UCSD-AML1 (cell line): ENCODE measurements around the gene FOXJ1.

Experiments used
- DNase-seq: peaks from one replicate; lab custom pipeline; 2025; ENCODE audit not compliant: unreplicated experiment; lab: John Stamatoyannopoulos, UW

The FOXJ1 gene

DNA sequence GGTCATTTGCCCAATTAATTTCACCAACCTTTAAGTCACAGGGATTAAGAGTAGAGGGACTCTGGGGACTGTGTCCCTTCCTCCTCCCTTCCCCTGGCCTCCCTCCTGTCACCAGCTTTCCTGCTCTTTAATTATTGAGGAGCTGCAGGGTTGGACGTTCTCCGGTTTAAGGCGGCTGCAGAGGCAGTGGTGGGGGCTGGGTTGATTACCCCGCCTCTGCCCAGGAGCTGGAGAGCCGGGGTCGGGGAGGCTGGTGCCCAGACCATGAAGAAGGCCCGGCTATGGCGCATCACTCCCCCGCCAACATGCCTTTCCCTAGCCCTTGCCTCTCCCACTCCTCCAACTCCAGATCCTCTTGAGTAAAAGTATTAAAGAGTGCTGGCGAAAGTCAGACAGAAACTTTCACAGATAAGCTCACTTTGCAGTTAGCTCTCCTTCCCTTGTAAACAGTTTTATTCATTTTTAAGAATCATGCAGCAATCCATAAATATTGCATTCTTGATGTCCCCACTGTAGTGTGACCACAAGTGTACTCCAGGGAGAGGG is 1.1 kb upstream of the FOXJ1 start:
- DNase-seq, result no peak

DNA sequence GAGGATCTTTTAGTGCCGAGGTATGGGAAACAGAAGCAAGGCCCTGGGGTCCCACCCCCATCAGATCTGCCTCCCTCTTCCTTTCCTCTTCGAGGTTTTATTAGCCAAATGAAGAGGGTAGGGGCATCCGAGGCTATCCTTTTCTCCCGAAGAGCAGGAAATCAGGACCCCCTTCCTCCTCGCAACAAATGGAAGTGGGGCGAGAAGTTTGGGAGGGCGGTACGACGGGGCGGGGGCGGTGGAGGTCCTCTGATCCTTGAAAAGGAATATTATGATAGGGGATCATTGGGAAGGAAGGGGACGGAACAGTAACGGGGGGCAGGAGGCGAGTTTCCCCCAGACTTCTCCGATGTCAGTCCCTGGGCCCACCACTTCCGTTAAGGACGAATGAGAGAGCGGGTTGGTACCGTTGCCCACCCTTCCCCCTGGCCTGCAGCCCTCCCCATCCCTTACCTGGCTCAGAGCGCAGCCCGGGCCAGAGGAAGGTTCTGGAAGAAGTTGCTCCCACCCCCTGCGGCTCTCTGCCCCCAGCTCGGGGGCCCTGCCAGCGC is 309 bp downstream of the FOXJ1 start:
- no peak for DNase-seq

DNA sequence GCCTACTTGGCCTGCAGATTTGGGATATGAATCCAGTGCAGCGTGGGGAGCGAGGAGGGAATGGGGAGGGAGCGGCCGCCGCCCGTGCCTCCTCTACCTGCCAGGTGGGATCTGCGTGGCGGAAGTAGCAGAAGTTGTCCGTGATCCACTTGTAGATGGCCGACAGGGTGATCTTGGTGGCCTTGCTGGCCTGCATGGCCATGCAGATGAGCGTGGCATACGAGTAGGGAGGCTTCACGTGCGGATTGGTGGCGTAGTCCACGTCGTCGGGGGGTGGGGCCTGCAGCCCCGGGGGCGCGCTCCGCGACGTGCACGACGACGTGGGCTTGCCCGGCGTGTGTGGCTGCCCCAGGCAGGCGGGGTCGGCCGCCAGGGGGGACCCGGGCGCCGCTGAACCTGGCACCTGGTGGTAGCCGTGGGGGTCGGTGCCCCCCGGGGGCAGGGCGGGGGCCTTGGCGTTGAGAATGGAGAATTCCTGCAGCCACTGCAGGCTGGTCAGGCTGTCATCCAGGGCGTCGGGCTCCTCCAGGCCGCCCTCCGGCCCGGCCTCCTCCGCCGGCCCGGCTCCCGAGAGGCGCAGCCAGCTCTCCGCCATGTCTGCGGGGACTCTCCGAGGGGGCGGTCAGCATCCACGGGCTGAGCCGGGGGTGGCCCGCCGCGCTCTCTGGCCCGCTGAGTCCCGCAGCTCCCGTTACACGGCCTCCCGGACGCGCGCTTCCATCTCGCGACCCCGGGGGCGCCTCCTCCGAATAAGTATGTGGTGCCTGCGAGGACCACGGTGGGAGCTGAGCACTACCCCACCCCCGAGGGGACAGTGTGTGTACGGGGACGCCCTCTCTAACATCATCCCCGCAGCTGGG is 1.0 kb downstream of the FOXJ1 start:
- DNase-seq, result no peak

DNA sequence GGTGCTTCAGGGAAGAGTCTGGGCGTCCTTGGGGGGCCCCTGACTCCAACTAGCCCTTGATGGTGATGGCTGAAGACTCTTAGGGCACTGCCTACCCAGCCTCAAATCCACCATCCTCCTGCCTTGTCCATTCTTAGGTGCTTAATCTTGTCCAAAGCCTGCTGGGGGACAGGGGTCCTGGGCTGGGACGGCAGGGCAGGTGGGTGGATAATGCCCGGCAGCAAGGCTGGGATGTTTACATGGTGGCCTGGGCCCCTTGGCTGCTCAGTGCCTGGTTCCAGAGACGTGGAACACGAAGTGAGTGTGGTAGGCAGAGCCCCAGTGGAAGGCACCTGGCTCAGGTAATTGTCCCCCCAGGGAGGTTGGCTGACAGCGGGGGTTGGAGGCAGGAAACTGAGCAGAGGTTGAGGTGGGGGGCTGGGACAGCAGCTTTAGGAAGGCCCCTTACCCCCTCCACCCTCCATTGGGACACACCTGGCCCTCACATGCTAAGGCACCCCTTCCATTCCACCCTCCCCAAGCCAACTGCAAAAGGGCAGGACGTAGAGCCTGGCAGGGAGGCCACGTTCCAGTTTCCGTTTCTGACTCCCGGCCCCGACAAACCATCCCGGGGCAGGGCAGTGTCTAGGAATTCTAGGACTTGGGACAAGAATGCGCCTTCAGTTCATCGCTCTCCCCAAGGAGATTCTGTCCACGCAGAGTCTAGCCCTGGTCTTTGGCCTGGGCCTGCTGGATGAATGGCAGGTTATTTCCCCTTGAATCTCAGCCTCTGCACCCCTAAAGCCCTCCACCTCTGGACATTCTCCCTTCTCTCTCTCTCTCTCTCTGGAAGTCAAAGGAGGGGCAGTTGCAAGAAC is 1.9 kb downstream of the FOXJ1 start:
- DNase-seq, result no peak

DNA sequence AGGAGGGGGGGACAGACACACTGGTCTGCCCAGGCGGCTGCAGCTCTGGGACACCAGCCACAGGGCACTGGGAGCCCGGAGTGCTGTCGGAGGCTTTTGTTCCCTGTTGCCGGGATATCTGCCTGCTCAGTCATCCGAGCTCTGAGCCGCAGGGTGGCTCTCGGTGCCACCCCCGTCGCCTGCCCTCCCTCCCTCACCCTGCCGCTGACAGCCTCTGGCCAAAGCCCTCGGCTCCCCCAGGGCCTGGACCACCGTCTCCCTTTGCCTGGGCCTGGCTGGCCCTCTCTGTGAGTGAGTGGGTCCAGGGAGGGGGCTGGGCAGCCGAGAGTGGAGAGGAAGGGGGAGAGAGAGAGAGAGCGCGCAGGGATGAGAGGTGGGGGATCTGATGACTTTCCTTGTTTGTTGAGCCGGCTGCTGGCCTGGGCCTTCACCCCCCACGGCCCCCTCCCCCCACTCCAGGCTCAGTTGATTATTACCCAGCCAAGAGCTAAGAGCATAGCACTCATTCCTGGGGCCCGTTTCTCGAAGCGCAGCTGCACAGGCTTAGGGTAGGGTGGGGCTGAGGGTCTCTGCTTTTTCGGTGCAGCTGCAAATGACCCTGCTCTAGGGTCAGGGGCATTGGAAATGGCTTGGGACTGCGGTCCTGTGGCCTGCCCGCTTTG is 2.7 kb downstream of the FOXJ1 start:
- DNase-seq, result no peak

DNA sequence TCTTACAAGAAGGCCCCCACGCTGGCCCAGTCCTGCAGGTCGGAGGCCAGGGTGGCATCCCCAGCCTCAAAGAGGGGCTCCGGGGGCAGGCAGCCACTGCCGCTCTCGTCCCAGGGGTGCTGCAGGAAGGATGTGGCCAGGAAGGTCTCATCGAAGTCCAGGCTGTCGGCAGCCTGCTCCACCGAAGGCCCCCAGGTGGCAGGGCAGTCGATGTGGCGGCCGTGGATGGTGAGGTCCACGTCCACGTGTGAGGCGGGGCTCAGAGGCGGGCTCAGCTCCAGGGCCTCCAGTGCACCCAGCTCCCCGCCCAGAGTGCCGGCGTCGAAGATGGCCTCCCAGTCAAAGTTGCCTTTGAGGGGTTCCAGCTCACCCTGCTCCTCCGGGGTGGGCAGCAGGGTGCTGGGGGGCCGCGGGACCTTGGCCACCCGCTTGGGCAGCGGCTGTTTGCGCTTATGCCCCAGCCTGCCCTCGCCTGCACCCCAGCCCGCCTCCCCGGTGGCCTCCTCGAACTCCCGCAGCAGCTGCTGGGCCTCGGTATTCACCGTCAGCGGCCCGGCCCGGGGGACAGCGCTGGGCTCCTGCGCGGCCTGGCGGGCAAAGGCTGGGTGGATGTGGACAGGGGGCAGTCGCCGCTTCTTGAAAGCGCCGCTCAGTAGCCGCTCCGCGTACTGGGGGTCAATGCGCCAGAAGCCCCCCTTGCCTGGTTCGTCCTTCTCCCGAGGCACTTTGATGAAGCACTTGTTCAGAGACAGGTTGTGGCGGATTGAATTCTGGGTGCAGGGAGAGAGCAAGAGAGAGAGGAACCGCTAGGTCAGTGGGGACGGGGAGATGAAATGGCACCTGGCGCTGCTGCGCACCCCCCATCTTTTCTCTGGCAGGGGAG is 3.5 kb downstream of the FOXJ1 start:
- DNase-seq, result no peak

DNA sequence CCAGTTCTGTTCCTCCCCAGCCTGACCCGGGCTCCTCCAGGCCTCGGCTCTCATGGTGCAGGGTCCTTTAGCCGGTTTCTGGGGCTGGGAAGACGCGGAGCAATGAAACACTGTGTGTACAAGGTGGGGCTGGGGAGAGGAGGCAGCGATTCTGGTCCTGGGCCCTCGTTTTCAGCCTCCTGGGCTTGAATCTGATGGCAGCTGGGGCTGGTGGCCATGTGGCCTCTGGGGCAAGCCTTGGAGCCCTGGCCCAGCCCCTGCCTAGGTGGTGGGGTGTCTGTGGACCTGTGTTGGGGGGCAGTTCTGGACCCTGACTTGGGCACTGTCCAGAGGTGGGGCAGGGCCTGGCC is 4.1 kb downstream of the FOXJ1 start:
- no peak for DNase-seq

DNA sequence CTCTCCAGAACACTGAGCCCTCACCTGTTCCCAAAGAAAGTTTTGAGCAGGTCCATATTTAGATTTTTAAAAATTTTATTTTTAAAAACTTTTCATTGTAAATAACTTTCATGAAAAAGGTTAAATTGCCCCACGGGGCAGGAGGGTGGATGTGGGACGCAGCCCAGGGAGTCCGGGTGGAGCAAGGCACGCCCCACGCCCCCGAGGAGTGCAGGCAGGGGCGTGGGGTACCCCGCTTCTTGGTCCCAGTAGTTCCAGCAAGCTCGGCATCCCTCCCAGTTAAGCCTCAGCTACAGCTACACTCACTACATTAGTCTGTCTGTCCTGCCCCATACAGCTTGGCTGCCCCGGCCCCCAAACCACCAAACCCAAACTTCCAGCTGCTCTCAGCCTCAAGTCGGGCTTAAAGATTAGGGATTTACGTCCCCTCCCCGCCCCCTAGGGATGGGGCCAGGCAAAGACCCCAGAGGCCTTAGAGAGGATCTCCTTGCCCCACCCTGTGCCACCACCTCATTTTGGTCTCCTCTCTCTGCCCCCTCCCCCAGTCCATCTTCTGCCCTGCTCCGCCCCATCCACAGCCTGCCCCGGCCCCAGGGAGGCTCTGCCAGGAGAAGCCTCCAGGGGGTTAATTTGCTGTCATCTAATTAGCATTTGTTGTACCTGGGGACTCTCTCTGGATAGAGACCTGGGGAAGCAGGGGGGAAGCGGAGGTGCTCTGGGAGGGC is 4.6 kb downstream of the FOXJ1 start:
- no peak for DNase-seq

DNA sequence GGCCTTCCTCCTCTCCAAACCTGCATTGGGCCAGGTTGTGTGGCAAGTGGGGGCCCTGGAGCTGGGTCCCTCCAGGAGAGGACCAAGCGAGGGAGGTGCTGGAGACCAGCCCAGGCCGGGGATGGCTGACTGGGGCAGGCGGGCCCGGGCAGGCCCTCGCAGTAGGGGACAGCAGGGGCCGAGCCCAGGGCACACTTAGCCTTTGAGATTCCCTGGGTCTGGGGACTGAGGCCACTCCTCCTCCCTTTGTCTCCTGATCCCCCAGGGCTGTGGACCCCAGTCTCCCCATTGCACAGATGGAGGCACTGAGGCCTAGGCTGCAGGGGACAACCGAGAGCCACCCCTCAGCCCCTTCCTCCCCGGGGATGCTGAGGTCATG is 5.2 kb downstream of the FOXJ1 start:
- DNase-seq, result no peak

DNA sequence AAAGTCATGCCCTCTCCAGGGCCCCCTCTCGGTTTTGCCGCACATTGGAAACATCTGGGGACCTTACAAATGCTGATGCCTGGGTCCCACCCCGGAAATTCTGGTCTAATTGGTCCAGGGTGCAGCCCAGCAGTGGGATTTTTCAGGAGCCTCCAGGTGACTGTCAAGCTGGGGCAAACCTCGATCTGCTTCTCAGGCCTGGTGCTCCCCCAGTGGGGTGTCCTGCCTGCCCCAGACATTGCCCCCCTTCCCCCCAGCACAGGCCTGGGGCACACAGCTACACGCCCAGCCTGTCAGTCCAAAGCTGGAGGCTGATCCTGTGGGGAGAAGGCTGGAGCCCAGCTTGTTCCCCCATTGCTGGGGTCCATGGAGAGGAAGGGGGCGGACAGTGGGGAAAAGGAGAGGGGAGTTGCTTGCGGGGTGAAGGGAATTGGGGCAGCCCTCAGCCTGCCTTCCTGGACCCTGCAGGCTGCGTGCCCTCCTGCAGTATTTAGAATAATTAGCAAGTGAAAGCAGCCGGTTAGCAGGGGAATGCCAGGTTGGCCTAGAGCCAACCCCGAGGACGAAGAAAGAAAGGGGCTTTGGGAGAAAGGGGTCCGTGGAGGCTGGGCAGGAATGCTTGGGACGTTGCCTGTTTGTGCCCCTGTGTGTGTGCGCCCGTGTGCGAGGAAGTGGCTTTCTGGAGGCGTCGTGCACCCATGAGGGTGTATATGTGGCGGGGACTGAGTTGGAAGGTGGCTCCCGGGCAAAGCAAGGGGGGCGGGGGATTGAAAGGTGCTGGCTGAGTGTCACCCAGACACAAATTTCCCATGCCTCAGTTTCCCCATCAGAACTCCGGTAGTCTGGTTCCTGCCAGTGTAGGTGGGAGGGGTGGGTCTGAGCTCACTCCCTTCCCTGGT is 5.9 kb downstream of the FOXJ1 start:
- DNase-seq, result no peak

DNA sequence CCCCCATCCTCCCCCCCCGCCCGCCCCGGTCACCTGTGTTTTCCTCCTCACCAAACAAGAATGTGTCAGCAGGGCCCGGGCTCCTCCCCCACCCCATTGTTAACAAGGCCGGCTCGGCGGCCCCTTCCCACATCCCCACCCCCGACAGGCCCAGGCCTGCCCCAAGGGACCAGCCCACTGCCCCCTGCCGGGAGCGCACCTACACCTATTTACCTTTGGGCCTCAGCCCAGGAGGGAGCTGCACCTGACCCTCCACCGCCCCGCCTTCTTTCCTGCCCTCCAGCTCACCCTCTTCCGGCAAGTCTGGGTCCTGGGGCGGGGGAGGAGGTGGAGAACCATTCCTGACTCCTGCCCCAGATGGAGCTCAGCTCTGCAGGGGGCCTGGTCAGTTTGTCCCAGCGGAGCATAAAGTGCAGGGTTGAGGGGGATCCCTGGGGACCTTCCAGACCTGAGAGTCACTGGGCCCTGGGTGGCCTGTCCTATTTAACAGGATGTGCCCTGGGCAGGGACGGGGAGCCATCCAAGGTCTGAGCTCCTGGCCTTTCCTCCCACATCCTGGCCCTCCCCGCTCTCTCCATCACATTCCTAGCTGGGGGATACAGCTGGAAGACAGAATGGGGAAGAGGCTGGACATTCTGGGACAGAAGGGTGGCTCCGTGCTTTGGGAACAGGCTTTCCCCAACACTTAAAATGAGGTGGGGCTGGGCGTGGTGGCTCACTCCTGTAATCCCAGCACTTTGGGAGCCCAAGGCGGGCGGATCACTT is 8.3 kb downstream of the FOXJ1 start:
- no peak for DNase-seq

DNA sequence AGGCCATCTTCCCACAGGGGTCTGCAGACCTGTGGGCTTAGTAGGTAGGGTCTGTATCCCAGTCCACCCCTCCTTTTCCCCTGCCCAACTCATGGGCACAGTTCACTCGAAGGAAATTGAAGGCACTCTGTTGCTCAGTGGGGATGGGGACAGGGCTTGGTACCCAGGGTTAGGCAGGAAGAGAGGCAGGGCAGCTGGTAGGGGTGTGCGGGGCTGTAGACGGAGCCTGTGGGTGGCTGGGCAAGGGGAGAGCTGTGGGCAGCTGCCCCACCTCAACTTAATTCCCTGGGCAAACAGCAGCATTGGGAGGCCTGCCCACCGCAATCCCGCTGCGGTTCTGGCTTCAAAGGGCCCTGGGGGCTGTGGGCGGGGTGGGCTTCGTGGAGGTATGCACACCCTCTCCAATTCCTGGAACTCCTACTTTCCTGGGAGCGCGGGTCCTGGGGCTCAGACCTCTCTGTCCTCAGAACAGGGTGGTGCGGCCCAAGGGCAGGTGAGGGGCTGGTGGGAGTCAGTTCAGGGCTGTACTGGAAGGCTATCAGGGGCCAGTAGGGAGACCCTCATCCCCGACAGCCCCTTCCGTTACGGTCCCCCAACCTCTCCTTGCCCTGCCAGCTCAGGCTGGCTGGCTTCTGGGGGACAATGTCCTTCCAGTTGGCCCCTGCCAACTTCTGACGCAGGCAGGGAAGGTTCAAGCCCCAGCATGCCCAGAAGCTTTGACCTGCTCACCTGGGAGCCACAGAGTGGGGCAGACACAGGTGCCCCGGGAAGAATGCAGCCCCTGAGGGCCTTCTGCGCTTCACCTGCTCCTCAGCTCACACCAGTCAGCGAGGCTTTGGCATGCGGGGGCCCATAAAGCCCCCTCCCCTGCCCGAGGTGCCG is 9.1 kb downstream of the FOXJ1 start:
- DNase-seq, result no peak

DNA sequence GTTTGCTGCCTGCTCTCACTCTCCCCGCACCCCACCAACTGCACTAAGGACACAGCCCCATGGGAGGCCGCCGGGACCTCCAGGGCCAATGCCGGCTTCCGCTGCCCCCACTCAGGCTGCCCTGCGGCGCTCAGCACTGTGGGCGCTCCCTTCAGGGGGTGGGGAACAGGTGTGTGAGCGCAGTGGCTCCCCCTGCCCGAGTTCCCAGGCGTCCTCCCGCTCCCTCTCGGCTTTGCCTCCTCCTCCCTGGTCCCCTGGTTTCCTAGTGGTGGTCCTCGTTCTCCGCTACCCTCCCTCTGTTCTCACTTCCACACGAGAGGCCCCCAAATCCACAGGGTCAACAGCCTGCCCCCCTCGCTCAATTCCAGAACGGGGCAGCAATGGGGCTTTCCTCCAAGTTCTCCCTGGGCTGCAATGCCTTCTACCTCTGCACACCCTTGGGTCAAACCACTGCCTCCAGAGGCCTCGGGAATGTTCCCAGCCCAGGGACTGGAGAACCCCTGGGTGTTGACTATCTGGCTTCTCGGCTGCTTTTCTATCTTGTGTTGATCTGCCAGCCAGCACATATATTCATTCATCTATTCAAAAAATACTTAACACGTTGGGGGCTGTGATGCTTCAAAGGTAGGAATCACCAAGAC is 9.9 kb downstream of the FOXJ1 start:
- DNase-seq, result no peak

DNA sequence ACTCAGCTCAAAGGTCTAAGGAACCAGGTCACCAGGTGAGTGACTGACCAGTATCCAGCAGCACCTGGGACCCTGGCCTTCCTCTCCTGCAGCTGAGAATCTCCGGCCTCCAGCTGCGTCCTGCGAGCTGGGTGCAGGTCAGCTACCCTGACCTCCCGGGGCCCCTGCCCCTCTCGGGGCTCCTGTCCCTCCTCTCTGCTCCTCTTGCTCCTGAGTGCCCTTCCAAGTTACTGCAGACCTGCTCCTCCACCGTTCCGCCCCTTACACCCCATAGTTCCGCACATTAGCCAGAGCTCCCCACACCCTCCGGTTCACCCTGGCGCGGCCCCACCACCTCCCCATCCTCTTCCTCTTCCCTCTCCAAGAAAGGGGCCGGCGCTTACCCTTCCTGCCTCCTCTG is 10.6 kb downstream of the FOXJ1 start:
- no peak for DNase-seq

DNA sequence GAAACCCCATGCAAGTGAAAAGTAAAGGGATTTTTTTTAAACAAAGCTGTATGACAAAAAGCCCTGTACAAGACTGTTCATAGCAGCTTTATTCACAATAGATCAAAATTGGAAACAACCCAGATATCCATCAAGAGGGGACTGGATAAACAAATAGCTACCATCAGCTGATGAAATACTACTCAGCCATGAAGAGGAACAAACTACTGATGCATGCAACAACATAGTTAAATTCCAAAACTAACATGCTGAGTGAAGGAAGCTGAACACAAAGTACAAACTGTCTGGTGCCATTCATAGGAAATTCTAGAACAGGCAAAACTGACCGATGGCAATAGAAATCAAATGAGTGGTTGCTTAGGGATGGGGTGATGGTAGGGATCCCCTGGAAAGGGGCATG is 15.1 kb downstream of the FOXJ1 start:
- DNase-seq, result no peak

DNA sequence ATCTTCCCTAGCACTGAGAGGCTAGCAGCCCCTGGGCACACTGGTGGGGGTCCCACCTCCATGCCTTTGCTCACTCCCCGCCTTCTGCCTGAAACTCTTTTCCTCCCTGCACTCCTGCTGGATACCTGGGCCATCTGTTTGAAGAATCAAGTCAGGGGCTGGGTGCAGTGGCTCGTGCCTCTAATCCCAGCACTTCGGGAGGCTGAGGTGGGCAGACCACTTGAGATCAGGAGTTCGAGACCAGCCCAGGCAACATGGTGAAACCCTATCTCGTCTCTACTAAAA is 15.7 kb downstream of the FOXJ1 start:
- no peak for DNase-seq
